Spinal cord (tissue), 10 donors: Measurements from ENCODE around the gene STXBP6. TPM values are rescaled to one million over a fixed set of nuclear protein-coding genes. Genes with fewer than 3 reads are reported as not detected.

ENCODE experiments used
- DNase-seq, 6 donors: peaks; one replicate each; pipeline versions ENCODE4 v3.0.0 to v3.0.0-alpha.2; 2013 to 2015; ENCODE audit warnings: low spot score in 6 of 6, low read depth in 4 of 6
- H3K27ac ChIP-seq: one replicate; pipeline ENCODE4 v1.5.1; 2013; ENCODE audit warnings: low read depth, low read length, control low read depth
- H3K27me3 ChIP-seq: one replicate; pipeline ENCODE4 v1.6.1; 2013; ENCODE audit warnings: low read length; ENCODE audit not compliant: control insufficient read depth, insufficient read depth
- H3K36me3 ChIP-seq: one replicate; pipeline ENCODE4 v1.6.1; 2013; ENCODE audit warnings: low read length; ENCODE audit not compliant: control insufficient read depth, insufficient read depth
- H3K4me1 ChIP-seq: one replicate; pipeline ENCODE4 v1.6.1; 2013; ENCODE audit warnings: low read length; ENCODE audit not compliant: control insufficient read depth, insufficient read depth
- H3K4me3 ChIP-seq: one replicate; pipeline ENCODE4 v1.5.1; 2013; ENCODE audit warnings: low read depth, low read length, control low read depth
- H3K9me3 ChIP-seq: one replicate; pipeline ENCODE4 v1.6.1; 2013; ENCODE audit warnings: low read length; ENCODE audit not compliant: control insufficient read depth, insufficient read depth
- WGBS: methylation state at CpG from one replicate; pipeline ENCODE4 v1.1.5; 2013; ENCODE audit warnings: missing lambda C conversion rate; ENCODE audit not compliant: insufficient coverage; 5-methylcytosine and 5-hydroxymethylcytosine counted together
- polyA plus RNA-seq, 2 donors: library from polyadenylated mRNA; unstranded; fragments of 120-200 nt; gene quantifications; one replicate each; pipeline ENCODE4 v1.2.1, GENCODE V29; 2013; ENCODE audit not compliant: insufficient read length in 2 of 2
- total RNA-seq, 2 donors: library from RNA; depleted of rRNA in 1 of 2; stranded (reverse); fragments of 120-200 nt in 1 of 2; fragments of >200 nt in 1 of 2; gene quantifications; one replicate each; pipeline versions ENCODE4 v1.2.3 to v1.2.4, GENCODE V29; 2013 to 2014
- donor health status: healthy.

The STXBP6 gene
- total and polyA plus RNA-seq, 4 donors: 24.5 to 49.3 (median 36.9) TPM

DNA sequence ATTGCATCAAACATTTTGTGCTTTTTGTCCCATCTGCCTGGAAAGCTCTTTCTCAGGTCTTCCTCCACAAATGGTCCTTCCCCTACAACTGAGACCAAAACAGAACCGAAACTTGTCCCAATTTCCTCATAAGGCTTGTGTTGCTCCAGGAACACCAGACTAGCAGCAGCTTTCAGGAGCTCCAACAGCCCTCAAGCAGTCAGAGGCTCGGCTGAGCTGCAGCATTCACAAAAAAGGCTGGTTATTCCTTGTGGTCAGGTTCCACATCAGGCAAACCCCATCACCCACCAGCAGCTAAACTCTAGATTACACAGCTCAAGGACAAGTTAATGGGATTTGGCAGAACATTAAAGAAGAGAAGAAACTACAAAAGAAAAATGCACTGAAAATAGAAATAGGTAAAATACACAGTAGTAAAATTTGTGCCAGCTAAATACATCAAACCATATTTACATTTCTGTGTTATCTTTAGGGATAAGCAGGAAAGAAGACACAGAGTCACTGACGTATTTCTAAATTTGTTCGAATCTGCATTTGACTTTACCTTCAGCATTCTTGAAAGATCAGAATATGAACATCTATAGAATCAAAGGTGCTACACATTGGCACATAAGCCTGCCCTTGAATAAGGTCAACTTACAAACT, 141.2 kb downstream of the STXBP6 start:
- H3K9me3 ChIP-seq: no peaks in the 10 kb centered on the region
- WGBS: 92% methylated on average over 4 of the region's 4 CpGs
- no peaks in the 10 kb centered on the region for H3K4me1 ChIP-seq
- no peaks in the 10 kb centered on the region for H3K36me3 ChIP-seq
- no peaks in the 10 kb centered on the region for H3K27me3 ChIP-seq
- no peak overlapping the region for H3K4me3 ChIP-seq
- DNase-seq: no peak
- no peak overlapping the region for H3K27ac ChIP-seq

DNA sequence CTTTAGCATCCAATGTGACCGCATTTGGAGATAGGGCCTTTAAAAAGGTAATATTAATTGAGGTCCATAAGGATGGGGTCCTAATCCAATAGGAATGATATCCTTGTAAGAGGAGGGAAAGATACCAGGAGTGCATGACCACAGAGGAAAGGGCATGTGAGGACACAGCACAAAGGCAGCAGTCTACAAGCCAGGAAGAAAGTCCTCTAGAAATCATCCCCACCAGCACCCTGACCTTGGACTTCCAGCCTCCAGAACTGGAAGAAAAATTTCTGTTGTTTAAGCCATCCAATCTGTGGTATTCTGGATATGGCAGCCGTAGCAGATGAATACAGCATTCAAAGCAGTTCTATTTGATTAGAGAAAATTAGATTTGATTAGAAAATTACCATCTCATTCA, 145.4 kb downstream of the STXBP6 start:
- Histone ChIP-seq H3K36me3 (no peaks in the 10 kb centered on the region), H3K27me3 (no peaks in the 10 kb centered on the region), H3K4me3 (no peak overlapping the region), H3K4me1 (no peaks in the 10 kb centered on the region), H3K27ac (no peak overlapping the region), H3K9me3 (no peaks in the 10 kb centered on the region)
- 100% methylated on average over 1 of the region's 2 CpGs for WGBS
- no peak for DNase-seq

DNA sequence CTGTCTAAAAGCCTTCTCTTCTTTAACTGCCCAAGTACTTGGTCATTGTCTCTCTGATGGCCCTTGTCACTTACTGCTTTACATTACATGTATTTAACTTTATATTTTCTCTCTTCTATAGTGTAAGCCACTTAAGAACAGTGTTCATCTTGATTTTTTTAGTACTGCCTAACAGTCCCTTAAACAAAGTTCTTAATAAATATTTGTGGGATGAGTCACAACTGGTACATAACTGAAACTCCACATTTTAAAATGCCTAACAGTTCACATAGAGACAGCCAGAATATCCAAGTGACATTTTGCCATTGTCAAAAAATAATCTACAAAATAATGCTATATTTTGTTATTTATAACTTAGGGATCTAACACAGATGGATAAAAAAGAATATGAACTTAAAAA, 146.6 kb downstream of the STXBP6 start:
- H3K27ac ChIP-seq: no peak overlapping the region
- H3K4me1 ChIP-seq: no peaks in the 10 kb centered on the region
- no peaks in the 10 kb centered on the region for H3K9me3 ChIP-seq
- no peaks in the 10 kb centered on the region for H3K27me3 ChIP-seq
- DNase-seq: no peak
- no peaks in the 10 kb centered on the region for H3K36me3 ChIP-seq
- no peak overlapping the region for H3K4me3 ChIP-seq

DNA sequence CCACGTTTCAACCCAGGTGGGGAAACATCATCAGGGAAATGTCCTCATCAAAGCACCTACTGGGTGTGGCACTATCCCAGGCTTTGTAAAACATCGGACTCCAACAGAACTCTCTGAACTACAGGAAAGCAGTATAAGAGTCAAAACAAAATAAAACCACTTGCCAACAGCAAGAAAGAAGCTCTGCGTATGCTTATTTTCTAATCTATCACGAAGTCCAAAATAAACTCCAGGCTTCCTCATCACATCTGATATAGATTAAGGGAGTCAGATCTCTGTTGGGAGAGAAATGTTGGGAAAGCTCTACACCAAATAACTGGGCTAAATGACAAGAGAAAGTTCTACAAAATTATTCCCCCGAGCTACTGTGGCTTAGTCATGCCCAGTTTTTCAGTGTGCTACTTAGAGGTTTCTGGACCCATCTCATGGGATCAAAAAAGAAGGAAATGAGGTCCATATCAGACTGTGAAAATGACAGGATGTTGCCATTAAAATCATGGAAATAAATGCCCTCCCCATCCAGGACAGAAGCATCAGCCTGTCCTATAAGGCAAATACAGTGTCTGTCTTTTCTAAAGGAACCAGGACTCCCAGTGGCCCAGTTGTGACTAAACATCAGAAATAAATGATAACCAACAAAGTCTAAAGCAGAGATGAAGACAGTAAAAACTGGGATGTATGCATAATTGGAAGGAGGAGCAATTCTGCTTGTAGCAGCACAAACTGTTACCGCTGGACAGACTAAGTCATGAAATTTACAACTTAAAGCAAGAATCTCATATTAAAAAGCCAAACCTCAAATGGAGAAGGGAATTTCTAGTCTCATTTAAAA, 149.5 kb downstream of the STXBP6 start:
- Histone ChIP-seq H3K9me3 (no peaks in the 10 kb centered on the region), H3K36me3 (no peaks in the 10 kb centered on the region), H3K27me3 (no peaks in the 10 kb centered on the region), H3K27ac (peak overlapping the region; percentile 63), H3K4me3 (no peak overlapping the region), H3K4me1 (no peaks in the 10 kb centered on the region)
- DNase-seq: peak in 3 of 6 donors; percentile 6 to 80 (median 36)
- WGBS: 67% methylated on average over 1 of the region's 6 CpGs

DNA sequence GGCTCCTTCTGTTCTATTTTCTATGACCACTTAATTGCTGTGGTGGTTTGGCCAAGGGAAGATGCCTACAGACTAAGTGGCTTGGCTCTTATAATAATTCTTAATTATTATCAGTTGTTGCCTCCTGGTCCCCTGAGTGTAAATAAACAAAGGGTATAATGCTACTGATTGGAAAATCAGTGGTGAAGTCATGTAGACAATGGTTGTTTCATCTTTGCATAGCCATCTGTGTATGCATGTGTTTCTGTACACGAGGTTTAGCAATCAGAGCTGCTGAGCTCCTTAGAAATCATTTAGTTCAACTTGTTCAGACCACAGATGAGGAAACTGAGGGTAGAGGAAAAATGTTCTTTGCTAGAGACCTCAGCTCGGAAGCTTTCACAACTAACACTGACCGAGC, 152.2 kb downstream of the STXBP6 start:
- H3K9me3 ChIP-seq: no peaks in the 10 kb centered on the region
- no peaks in the 10 kb centered on the region for H3K4me1 ChIP-seq
- H3K27ac ChIP-seq: no peak overlapping the region
- DNase-seq: no peak
- WGBS: 80% methylated on average over 1 of the region's 3 CpGs
- H3K27me3 ChIP-seq: no peaks in the 10 kb centered on the region
- no peaks in the 10 kb centered on the region for H3K36me3 ChIP-seq
- H3K4me3 ChIP-seq: no peak overlapping the region

DNA sequence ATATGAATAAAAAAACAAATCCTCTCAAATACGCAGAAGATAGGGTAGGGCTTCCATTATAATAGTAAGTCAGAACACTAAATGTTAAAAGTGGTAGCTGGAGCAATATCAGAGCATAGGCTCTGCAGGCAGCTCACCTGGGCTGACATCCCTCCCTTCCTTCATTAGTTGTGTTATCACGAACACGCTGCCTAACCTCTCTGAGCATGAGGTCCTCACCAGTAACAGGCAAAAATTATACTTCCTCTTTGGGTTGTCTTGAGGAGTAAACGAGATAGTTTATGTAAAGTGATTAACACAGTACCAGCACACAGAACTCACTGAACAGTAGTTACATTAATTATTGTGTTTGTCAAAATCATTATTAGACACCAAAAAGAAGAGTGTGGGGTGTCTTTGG, 154.3 kb downstream of the STXBP6 start:
- Histone ChIP-seq H3K27ac (no peak overlapping the region), H3K36me3 (no peaks in the 10 kb centered on the region), H3K4me1 (no peaks in the 10 kb centered on the region), H3K4me3 (no peak overlapping the region), H3K9me3 (peaks cover 4% of the 10 kb centered on the region), H3K27me3 (no peaks in the 10 kb centered on the region)
- no CpG with 5 or more reads among the region's 4 CpGs for WGBS
- DNase-seq: no peak

DNA sequence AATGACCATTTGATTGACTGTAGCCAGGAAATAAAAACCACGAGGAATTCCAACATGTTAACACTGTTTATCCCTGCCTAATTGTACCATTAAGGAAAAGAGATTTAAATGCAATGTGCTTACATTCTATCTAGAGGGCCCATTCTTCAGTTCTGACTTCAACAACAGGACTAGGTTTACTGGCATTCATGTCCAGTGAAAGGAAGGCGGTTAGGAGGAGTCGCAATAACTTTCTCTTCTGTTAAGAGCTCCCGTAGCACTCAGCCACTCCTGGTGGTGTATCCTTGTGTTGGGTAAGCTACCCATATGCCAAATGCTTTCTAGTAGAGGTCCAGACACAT, 154.7 kb downstream of the STXBP6 start:
- Histone ChIP-seq H3K27me3 (no peaks in the 10 kb centered on the region), H3K4me1 (no peaks in the 10 kb centered on the region), H3K27ac (peak overlapping the region; percentile 2), H3K4me3 (no peak overlapping the region), H3K36me3 (no peaks in the 10 kb centered on the region), H3K9me3 (peaks cover 7% of the 10 kb centered on the region)
- WGBS: no CpG with 5 or more reads among the region's 4 CpGs
- DNase-seq: no peak

DNA sequence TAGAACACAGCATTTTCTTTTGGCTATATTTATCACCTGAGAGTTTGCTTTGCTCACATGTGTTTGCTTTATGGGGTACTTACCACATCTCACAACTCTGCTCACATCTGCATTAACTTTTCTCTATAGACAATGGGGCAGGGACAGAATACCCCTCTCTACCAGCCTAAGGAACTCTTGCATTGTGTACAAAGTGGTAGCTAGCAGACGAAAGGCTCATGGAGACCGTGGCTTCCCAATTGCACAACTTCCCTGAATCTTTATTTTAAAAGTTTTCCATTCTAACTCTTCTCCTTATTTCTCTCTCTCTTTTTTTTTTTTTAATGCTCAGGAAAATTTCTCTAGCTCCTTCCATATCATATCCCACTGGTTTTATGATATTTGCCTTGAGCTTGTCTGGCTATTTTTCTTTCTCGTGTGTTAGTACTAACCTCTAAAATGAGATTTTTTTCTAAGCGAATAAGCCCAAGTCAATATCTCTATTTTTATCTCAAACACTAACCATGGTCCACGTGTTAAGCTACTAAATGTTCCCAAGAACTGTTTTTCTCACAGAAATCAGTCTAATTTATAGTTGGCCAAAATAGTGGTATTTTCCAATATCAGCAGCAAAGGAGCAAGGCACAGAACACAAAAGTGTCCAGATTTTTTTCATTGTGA, 155.2 kb downstream of the STXBP6 start:
- DNase-seq: no peak
- 59% methylated on average over 2 of the region's 5 CpGs for whole genome bisulfite sequencing
- H3K27ac ChIP-seq: peak overlapping the region; percentile 2
- H3K36me3 ChIP-seq: no peaks in the 10 kb centered on the region
- H3K4me1 ChIP-seq: no peaks in the 10 kb centered on the region
- no peak overlapping the region for H3K4me3 ChIP-seq
- H3K9me3 ChIP-seq: peaks cover 7% of the 10 kb centered on the region
- no peaks in the 10 kb centered on the region for H3K27me3 ChIP-seq

DNA sequence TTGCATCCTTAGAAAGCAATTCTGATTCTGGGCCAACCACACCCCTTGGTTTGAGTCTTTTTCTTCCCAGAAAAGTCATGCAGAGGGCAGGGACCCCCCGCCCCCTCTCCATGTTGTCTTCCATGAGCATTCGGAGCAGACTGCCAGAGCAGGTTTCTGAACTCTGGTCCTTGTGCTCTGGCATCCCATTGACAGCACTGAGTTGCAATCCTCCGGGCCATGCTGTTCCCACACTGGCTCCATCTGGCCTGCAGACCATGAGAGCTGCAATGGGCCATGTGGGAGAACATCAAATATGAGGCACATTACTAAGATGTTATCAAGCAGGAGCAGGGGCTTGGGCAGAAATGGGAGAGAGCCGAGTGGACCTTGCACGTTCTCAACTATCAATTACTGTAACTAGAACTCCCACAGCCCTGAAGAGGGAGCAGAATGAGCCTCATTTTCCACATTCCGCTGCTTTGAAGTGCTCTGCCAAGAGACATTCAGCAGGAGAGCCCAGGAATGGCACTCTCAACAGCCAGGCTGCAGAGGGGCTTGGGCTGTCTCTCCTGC, 157.4 kb downstream of the STXBP6 start:
- H3K4me1 ChIP-seq: no peaks in the 10 kb centered on the region
- 63% methylated on average over 6 of the region's 6 CpGs for WGBS
- H3K36me3 ChIP-seq: no peaks in the 10 kb centered on the region
- no peak overlapping the region for H3K4me3 ChIP-seq
- no peak overlapping the region for H3K27ac ChIP-seq
- H3K9me3 ChIP-seq: peaks cover 7% of the 10 kb centered on the region
- no peaks in the 10 kb centered on the region for H3K27me3 ChIP-seq
- no peak for DNase-seq
